WTC11 (cell line): ENCODE data around the gene SSR1. TPM values are rescaled to one million over a fixed set of nuclear protein-coding genes. Genes with fewer than 3 reads are reported as not detected.
A peak's percentile ranks its signal among the peaks of the same experiment; 100 is the strongest.

Experiments
- ATAC-seq: fragments of 200-7000 bp; cut with Tn5 transposase; 2 replicates; pipeline ENCODE4 v1.10.0; 2021; ENCODE audit warnings: mild to moderate bottlenecking, moderate library complexity
- CTCF ChIA-PET: fragments of 300-600 bp; sonication (Branson Sonifier 250); formaldehyde crosslinking; loops from one replicate; lab custom pipeline; 2021; ENCODE audit warnings: antibody characterized with exemption; lab: Charles Lee
- POLR2A ChIA-PET: fragments of 350-600 bp; sonication (Branson Sonifier 250); formaldehyde crosslinking; loops from one replicate; lab custom pipeline; 2021; ENCODE audit warnings: antibody characterized with exemption; lab: Charles Lee
- DNase-seq: peaks from one replicate; pipeline ENCODE4 v3.0.0; 2021; ENCODE audit warnings: low spot score
- H3K27ac Mint-ChIP-seq: 2 replicates; pipeline ENCODE4 v1.8.0; 2021; ENCODE audit warnings: mixed read lengths
- H3K27me3 Mint-ChIP-seq: 2 replicates; pipeline ENCODE4 v1.8.0; 2021; ENCODE audit warnings: low read depth, mild to moderate bottlenecking, moderate library complexity, mixed read lengths
- H3K36me3 Mint-ChIP-seq: 2 replicates; pipeline ENCODE4 v1.8.0; 2021; ENCODE audit warnings: mixed read lengths
- H3K4me1 Mint-ChIP-seq: 2 replicates; pipeline ENCODE4 v1.8.0; 2022; ENCODE audit warnings: mixed read lengths
- H3K4me3 Mint-ChIP-seq: 2 replicates; pipeline ENCODE4 v1.8.0; 2021; ENCODE audit warnings: mild to moderate bottlenecking, moderate library complexity, mixed read lengths
- H3K9me3 Mint-ChIP-seq: 2 replicates; pipeline ENCODE4 v1.8.0; 2021; ENCODE audit warnings: mixed read lengths
- ETV6 ChIP-seq: sonication (generic); formaldehyde crosslinking; IDR thresholded peaks from 2 replicates; pipeline ENCODE4 v1.8.1; 2022; ENCODE audit warnings: mild to moderate bottlenecking, missing genetic modification reagents
- GRHL2 ChIP-seq: fragments of 250-450 bp; sonication (Bioruptor Pico); IDR thresholded peaks from 2 replicates; pipeline ENCODE4 v1.8.0; 2022; ENCODE audit warnings: mild to moderate bottlenecking, moderate library complexity; ENCODE audit not compliant: insufficient replicate concordance, severe bottlenecking
- GTF2I ChIP-seq: fragments of 250-450 bp; sonication (Bioruptor Pico); conservative IDR thresholded peaks from 2 replicates; pipeline ENCODE4 v1.4.0; 2021; ENCODE audit warnings: mild to moderate bottlenecking
- JAZF1 ChIP-seq: fragments of 250-450 bp; sonication (Bioruptor Pico); IDR thresholded peaks from 2 replicates; pipeline ENCODE4 v1.9.0; 2021; ENCODE audit warnings: moderate library complexity, mild to moderate bottlenecking, inconsistent platforms
- NFE2L1 ChIP-seq: sonication (generic); formaldehyde crosslinking; IDR thresholded peaks from 2 replicates; pipeline ENCODE4 v1.8.1; 2023; ENCODE audit warnings: missing genetic modification reagents
- NFYB ChIP-seq: sonication (generic); formaldehyde crosslinking; conservative IDR thresholded peaks from 2 replicates; pipeline ENCODE4 v1.8.0; 2022; ENCODE audit warnings: low read depth, missing genetic modification reagents
- NR2C2 ChIP-seq: sonication (generic); formaldehyde crosslinking; IDR thresholded peaks from 2 replicates; pipeline ENCODE4 v1.8.0; 2022; ENCODE audit warnings: mild to moderate bottlenecking, missing genetic modification reagents
- PRRX2 ChIP-seq: fragments of 250-450 bp; sonication (Bioruptor Pico); IDR thresholded peaks from 2 replicates; pipeline ENCODE4 v1.8.0; 2021; ENCODE audit warnings: mild to moderate bottlenecking
- RELA ChIP-seq: sonication (generic); formaldehyde crosslinking; IDR thresholded peaks from 2 replicates; pipeline ENCODE4 v1.8.1; 2022; ENCODE audit warnings: missing genetic modification reagents, mild to moderate bottlenecking, borderline replicate concordance
- SMAD4 ChIP-seq: sonication (generic); formaldehyde crosslinking; IDR thresholded peaks from 2 replicates; pipeline ENCODE4 v1.8.0; 2022; ENCODE audit warnings: mild to moderate bottlenecking, missing genetic modification reagents
- SP1 ChIP-seq: sonication (generic); formaldehyde crosslinking; conservative IDR thresholded peaks from 2 replicates; pipeline ENCODE4 v1.8.1; 2022; ENCODE audit warnings: missing genetic modification reagents
- TCF7 ChIP-seq: sonication (generic); formaldehyde crosslinking; IDR thresholded peaks from 2 replicates; pipeline ENCODE4 v1.8.0; 2022; ENCODE audit warnings: mild to moderate bottlenecking, low read depth, missing genetic modification reagents, moderate library complexity
- TP53 ChIP-seq: sonication (generic); formaldehyde crosslinking; IDR thresholded peaks from 2 replicates; pipeline ENCODE4 v1.8.1; 2023; ENCODE audit warnings: mild to moderate bottlenecking, missing genetic modification reagents
- ZNF121 ChIP-seq: sonication (generic); formaldehyde crosslinking; IDR thresholded peaks from 2 replicates; pipeline ENCODE4 v1.8.0; 2023; ENCODE audit warnings: missing genetic modification reagents
- ZNF263 ChIP-seq: sonication (generic); formaldehyde crosslinking; IDR thresholded peaks from 2 replicates; pipeline ENCODE4 v1.8.1; 2022; ENCODE audit warnings: low read depth, mild to moderate bottlenecking, moderate library complexity, missing genetic modification reagents
- ZNF317 ChIP-seq: sonication (generic); formaldehyde crosslinking; IDR thresholded peaks from 2 replicates; pipeline ENCODE4 v1.8.1; 2023; ENCODE audit warnings: low read depth, mild to moderate bottlenecking, moderate library complexity, missing genetic modification reagents, borderline replicate concordance
- total RNA-seq: library from RNA; stranded (reverse); gene quantifications from 3 replicates; pipeline ENCODE4 v1.2.3, GENCODE V29; 2021
- TF ChIP-seq, protein P1 (sequence below): sonication (generic); formaldehyde crosslinking; IDR thresholded peaks from 2 replicates; pipeline ENCODE4 v1.8.1; 2023; ENCODE audit warnings: mild to moderate bottlenecking, moderate library complexity, missing genetic modification reagents
- TF ChIP-seq, protein P2 (sequence below): sonication (generic); formaldehyde crosslinking; IDR thresholded peaks from 2 replicates; pipeline ENCODE4 v1.8.1; 2022; ENCODE audit warnings: low read depth, missing genetic modification reagents, borderline replicate concordance
- TF ChIP-seq, protein P3 (sequence below): sonication (generic); formaldehyde crosslinking; IDR thresholded peaks from 2 replicates; pipeline ENCODE4 v1.8.1; 2023; ENCODE audit warnings: mild to moderate bottlenecking, missing genetic modification reagents

SSR1 gene
- total RNA-seq, 1 experiment from 2014 or later: 96.7 TPM

DNA sequence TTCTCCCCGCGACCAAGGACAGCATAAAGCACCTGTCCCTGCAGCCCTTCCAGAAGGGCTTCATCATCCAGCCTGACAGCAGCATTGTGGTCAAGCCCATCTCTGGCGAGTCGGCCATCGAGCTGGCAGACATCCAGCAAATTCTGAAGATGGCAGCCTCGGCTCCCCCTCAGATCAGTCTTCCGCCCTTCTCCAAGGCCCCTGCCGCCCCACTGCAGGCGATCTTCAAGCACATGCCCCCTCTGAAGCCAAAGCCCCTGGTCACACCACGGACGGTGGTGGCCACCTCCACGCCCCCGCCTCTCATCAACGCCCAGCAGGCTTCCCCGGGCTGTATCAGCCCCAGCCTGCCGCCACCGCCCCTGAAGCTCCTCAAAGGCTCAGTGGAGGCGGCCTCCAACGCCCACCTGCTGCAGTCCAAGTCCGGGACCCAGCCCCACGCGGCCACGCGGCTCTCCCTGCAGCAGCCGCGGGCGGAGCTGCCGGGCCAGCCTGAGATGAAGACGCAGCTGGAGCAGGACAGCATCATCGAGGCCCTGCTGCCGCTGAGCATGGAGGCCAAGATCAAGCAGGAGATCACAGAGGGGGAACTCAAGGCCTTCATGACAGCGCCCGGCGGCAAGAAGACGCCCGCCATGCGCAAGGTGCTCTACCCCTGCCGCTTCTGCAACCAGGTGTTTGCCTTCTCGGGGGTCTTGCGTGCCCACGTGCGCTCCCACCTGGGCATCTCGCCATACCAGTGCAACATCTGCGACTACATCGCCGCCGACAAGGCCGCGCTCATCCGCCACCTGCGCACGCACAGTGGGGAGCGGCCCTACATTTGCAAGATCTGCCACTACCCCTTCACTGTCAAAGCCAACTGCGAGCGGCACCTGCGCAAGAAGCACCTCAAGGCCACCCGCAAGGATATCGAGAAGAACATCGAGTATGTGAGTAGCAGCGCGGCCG lies 83.3 kb downstream of the SSR1 start:
- Mint-ChIP-seq H3K36me3 (peaks cover 52% of the 10 kb centered on the region), H3K4me3 (no peak overlapping the region), H3K9me3 (no peaks in the 10 kb centered on the region), H3K27ac (no peak overlapping the region), H3K4me1 (peaks cover 10% of the 10 kb centered on the region), H3K27me3 (no peaks in the 10 kb centered on the region)
- DNase-seq: no peak
- POLR2A ChIA-PET: interaction anchor here (0.6 kb wide), 1 partner anchor 262 kb away, joined by 4 read pairs; no protein-coding TSS in a partner anchor
- no peak for ATAC-seq
- CTCF ChIA-PET: no interaction called here
- TF ChIP-seq SP1 (CRISPR knock-in tag): no peak
- TF ChIP-seq NFE2L1 (CRISPR knock-in tag): no peak
- TF ChIP-seq, protein P1, sequence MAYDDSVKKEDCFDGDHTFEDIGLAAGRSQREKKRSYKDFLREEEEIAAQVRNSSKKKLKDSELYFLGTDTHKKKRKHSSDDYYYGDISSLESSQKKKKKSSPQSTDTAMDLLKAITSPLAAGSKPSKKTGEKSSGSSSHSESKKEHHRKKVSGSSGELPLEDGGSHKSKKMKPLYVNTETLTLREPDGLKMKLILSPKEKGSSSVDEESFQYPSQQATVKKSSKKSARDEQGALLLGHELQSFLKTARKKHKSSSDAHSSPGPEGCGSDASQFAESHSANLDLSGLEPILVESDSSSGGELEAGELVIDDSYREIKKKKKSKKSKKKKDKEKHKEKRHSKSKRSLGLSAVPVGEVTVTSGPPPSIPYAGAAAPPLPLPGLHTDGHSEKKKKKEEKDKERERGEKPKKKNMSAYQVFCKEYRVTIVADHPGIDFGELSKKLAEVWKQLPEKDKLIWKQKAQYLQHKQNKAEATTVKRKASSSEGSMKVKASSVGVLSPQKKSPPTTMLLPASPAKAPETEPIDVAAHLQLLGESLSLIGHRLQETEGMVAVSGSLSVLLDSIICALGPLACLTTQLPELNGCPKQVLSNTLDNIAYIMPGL (CRISPR knock-in tag): no peak
- no peak for TF ChIP-seq GRHL2 (CRISPR knock-in tag)
- TF ChIP-seq JAZF1: no peak
- TF ChIP-seq ZNF317 (CRISPR knock-in tag): no peak
- TF ChIP-seq, protein P2, sequence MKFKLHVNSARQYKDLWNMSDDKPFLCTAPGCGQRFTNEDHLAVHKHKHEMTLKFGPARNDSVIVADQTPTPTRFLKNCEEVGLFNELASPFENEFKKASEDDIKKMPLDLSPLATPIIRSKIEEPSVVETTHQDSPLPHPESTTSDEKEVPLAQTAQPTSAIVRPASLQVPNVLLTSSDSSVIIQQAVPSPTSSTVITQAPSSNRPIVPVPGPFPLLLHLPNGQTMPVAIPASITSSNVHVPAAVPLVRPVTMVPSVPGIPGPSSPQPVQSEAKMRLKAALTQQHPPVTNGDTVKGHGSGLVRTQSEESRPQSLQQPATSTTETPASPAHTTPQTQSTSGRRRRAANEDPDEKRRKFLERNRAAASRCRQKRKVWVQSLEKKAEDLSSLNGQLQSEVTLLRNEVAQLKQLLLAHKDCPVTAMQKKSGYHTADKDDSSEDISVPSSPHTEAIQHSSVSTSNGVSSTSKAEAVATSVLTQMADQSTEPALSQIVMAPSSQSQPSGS (CRISPR knock-in tag): no peak
- no peak for TF ChIP-seq ETV6 (CRISPR knock-in tag)
- TF ChIP-seq NR2C2: no peak
- no peak for TF ChIP-seq PRRX2 (CRISPR knock-in tag)
- no peak for TF ChIP-seq TP53 (CRISPR knock-in tag)
- TF ChIP-seq ZNF121 (CRISPR knock-in tag): no peak
- no peak for TF ChIP-seq TCF7
- TF ChIP-seq, protein P3, sequence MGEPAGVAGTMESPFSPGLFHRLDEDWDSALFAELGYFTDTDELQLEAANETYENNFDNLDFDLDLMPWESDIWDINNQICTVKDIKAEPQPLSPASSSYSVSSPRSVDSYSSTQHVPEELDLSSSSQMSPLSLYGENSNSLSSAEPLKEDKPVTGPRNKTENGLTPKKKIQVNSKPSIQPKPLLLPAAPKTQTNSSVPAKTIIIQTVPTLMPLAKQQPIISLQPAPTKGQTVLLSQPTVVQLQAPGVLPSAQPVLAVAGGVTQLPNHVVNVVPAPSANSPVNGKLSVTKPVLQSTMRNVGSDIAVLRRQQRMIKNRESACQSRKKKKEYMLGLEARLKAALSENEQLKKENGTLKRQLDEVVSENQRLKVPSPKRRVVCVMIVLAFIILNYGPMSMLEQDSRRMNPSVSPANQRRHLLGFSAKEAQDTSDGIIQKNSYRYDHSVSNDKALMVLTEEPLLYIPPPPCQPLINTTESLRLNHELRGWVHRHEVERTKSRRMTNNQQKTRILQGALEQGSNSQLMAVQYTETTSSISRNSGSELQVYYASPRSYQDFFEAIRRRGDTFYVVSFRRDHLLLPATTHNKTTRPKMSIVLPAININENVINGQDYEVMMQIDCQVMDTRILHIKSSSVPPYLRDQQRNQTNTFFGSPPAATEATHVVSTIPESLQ: no peak
- no peak for TF ChIP-seq NFYB (CRISPR knock-in tag)
- TF ChIP-seq SMAD4 (CRISPR knock-in tag): no peak

DNA sequence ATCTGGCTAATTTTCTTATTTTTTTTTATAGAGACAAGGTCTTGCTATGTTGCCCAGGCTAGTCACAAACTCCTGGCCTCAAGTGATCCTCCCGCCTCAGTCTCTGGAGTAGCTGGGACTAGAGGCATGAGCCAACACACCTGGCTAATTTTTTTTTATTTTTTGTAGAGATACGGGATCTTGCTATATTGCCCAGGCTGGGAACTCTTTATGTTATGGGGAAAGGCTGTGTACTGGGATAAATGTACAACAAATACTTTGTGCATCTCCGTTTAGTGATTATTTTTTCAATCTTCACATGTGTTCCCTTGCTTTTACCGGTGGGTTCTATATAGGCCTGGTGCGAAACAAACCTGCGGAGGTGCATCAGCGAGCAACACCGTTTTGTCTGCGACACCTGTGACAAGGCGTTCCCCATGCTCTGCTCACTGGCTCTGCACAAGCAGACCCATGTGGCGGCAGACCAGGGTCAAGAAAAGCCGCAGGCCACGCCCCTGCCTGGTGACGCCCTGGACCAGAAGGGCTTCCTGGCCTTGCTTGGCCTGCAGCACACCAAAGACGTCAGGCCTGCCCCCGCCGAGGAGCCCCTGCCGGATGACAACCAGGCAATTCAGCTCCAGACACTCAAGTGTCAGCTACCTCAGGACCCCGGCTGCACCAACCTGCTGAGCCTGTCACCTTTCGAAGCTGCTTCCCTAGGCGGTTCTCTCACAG lies 84.2 kb downstream of the SSR1 start:
- Mint-ChIP-seq H3K27me3 (no peaks in the 10 kb centered on the region), H3K9me3 (no peaks in the 10 kb centered on the region), H3K4me1 (peaks cover 15% of the 10 kb centered on the region), H3K27ac (no peak overlapping the region), H3K4me3 (no peak overlapping the region), H3K36me3 (peaks cover 46% of the 10 kb centered on the region)
- DNase-seq (no peak), ATAC-seq (no peak)
- no peak for TF ChIP-seq GTF2I (CRISPR knock-in tag)
- no peak for TF ChIP-seq ZNF263 (CRISPR knock-in tag)
- peak; percentile 47; the same call in 1 of the 2 replicates for TF ChIP-seq ZNF121 (CRISPR knock-in tag)
- TF ChIP-seq RELA (CRISPR knock-in tag): no peak
- ChIA-PET CTCF (no interaction called here), POLR2A (no interaction called here)
